ENCODE results near the gene CRTC3. TPM values are rescaled to one million over a fixed set of nuclear protein-coding genes. Genes with fewer than 3 reads are reported as not detected.

The CRTC3 gene
- total RNA-seq, 2 experiments from 2014 or later = 90.7 to 92.4 TPM

GRCh38 chr15:90620379-90621067 lies 90.8 kb downstream of the CRTC3 start:
- H3K36me3 Mint-ChIP-seq (ENCODE audit: low read depth) = peaks cover 48% of the 10 kb centered on the region
- Histone ChIP-seq H3K27ac (ENCODE audit: low read depth in 1 of 2, low read length in 2 of 2) (peak overlapping the region in 1 of 2 donors; percentile 41), H3K4me3 (ENCODE audit: low read length) (peak overlapping the region; percentile 6), H3K27me3 (ENCODE audit: control insufficient read depth in 1 of 2, insufficient read depth in 2 of 2, low read length in 2 of 2) (no peaks in the 10 kb centered on the region), H3K4me1 (ENCODE audit: insufficient read depth, low read length) (peaks cover 24% of the 10 kb centered on the region), H3K9me3 (ENCODE audit: control insufficient read depth in 1 of 2, insufficient read depth in 1 of 2, low read length in 2 of 2) (no peaks in the 10 kb centered on the region), H3K36me3 (ENCODE audit: insufficient read depth, low read length) (peaks cover 77% of the 10 kb centered on the region)
- ATAC-seq (ENCODE audit: poor library complexity) (peak; percentile 71), DNase-seq (peak in 7 of 14 experiments; percentile 10 to 52 (median 40))
- H3K4me3 Mint-ChIP-seq = peak overlapping the region; percentile 25
- H3K9me3 Mint-ChIP-seq = no peaks in the 10 kb centered on the region
- no peak for TF ChIP-seq CTCF (IDR thresholded peaks at IDR 0.05)
- intact Hi-C loops (cut with DNase I, micrococcal nuclease) = no loop called here
- CTCF ChIA-PET = interaction anchor here (0.6 to 1.1 kb wide), 2 partner anchors 48 to 97 kb away, joined by 3 read pairs; no protein-coding TSS in a partner anchor
- POLR2A ChIA-PET = interaction anchor here (1.0 to 3.4 kb wide), 6 partner anchors 34 to 91 kb away, joined by 3 to 17 read pairs (median 5); partner anchors contain the start of gene CRTC3
- H3K4me1 Mint-ChIP-seq (ENCODE audit: low read depth) = peaks cover 46% of the 10 kb centered on the region
- H3K27ac Mint-ChIP-seq = peak overlapping the region; percentile 89
- no peaks in the 10 kb centered on the region for H3K27me3 Mint-ChIP-seq

- no peak for DNase-seq
- Histone ChIP-seq H3K27ac (ENCODE audit: low read depth in 1 of 2, low read length in 2 of 2) (no peak overlapping the region), H3K27me3 (ENCODE audit: control insufficient read depth in 1 of 2, insufficient read depth in 2 of 2, low read length in 2 of 2) (no peaks in the 10 kb centered on the region), H3K4me1 (ENCODE audit: insufficient read depth, low read length) (peaks cover 21% of the 10 kb centered on the region), H3K4me3 (ENCODE audit: low read length) (no peak overlapping the region), H3K9me3 (ENCODE audit: control insufficient read depth in 1 of 2, insufficient read depth in 1 of 2, low read length in 2 of 2) (no peaks in the 10 kb centered on the region), H3K36me3 (ENCODE audit: insufficient read depth, low read length) (peaks cover 74% of the 10 kb centered on the region)
- no peak for ATAC-seq (ENCODE audit: poor library complexity)
- TF ChIP-seq CTCF (IDR thresholded peaks at IDR 0.05) = no peak
- Mint-ChIP-seq H3K36me3 (ENCODE audit: low read depth) (peaks cover 46% of the 10 kb centered on the region), H3K9me3 (no peaks in the 10 kb centered on the region), H3K4me3 (no peak overlapping the region), H3K27me3 (no peaks in the 10 kb centered on the region), H3K27ac (no peak overlapping the region), H3K4me1 (ENCODE audit: low read depth) (peaks cover 22% of the 10 kb centered on the region)
- ChIA-PET CTCF (no interaction called here), POLR2A (no interaction called here)
- intact Hi-C loops (cut with DNase I, micrococcal nuclease) = no loop called here
These were observed 94.1 kb downstream of the CRTC3 start for GRCh38 chr15:90623854-90624253.

- H3K27ac ChIP-seq (ENCODE audit: low read depth in 1 of 2, low read length in 2 of 2) = no peak overlapping the region
- H3K4me1 ChIP-seq (ENCODE audit: insufficient read depth, low read length) = peaks cover 17% of the 10 kb centered on the region
- H3K9me3 ChIP-seq (ENCODE audit: control insufficient read depth in 1 of 2, insufficient read depth in 1 of 2, low read length in 2 of 2) = no peaks in the 10 kb centered on the region
- Mint-ChIP-seq H3K9me3 (no peaks in the 10 kb centered on the region), H3K27me3 (no peaks in the 10 kb centered on the region), H3K27ac (no peak overlapping the region), H3K4me1 (ENCODE audit: low read depth) (peaks cover 16% of the 10 kb centered on the region), H3K36me3 (ENCODE audit: low read depth) (peaks cover 49% of the 10 kb centered on the region), H3K4me3 (no peak overlapping the region)
- CTCF ChIA-PET = no interaction called here
- H3K36me3 ChIP-seq (ENCODE audit: insufficient read depth, low read length) = peaks cover 75% of the 10 kb centered on the region
- H3K4me3 ChIP-seq (ENCODE audit: low read length) = no peak overlapping the region
- intact Hi-C loops (cut with DNase I, micrococcal nuclease) = no loop called here
- no peaks in the 10 kb centered on the region for H3K27me3 ChIP-seq (ENCODE audit: control insufficient read depth in 1 of 2, insufficient read depth in 2 of 2, low read length in 2 of 2)
- DNase-seq = no peak
- no peak for TF ChIP-seq CTCF (IDR thresholded peaks at IDR 0.05)
- no peak for ATAC-seq (ENCODE audit: poor library complexity)
- POLR2A ChIA-PET = no interaction called here
These were observed 94.7 kb downstream of the CRTC3 start for GRCh38 chr15:90624278-90624981.

All from CD4-positive, alpha-beta T cell (primary cell).